Panc1 (cell line): ENCODE results near the gene KCNMA1.

Experiments
- POLR2AphosphoS5 ChIP-seq: IDR thresholded peaks from 2 replicates; pipeline ENCODE4 v1.6.1; 2012; ENCODE audit warnings: mild to moderate bottlenecking, low read depth, low read length, moderate library complexity
- TF ChIP-seq, protein P1 (sequence below): fragments of 450-650 bp; IDR thresholded peaks from 2 replicates; pipeline ENCODE4 v1.5.1; 2017; ENCODE audit warnings: mild to moderate bottlenecking

DNA sequence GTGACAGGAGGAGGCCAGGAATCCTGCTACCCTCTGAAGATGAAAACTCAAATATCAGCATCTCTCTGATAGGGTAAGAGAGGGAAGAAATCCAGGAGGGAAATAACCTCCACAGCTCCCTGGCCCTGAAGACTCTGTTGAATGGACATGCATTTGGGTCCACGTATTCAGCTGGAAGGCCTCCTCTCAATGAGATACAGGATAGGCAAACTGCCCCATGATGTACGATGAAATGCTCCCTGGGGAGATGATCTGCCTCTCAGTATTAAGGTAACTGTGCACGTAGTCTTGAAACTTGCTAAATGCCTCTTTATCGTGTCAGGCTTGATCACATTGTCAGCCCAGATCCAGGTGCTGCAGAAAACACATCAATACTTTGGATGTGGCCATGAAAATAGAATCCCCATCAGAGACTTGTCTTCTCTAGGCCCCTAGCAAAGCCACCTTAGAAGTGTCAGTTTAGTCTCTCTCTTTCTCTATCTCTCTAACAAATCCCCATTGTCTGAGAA is 384.0 kb downstream of the KCNMA1 start:
- TF ChIP-seq, protein P1, sequence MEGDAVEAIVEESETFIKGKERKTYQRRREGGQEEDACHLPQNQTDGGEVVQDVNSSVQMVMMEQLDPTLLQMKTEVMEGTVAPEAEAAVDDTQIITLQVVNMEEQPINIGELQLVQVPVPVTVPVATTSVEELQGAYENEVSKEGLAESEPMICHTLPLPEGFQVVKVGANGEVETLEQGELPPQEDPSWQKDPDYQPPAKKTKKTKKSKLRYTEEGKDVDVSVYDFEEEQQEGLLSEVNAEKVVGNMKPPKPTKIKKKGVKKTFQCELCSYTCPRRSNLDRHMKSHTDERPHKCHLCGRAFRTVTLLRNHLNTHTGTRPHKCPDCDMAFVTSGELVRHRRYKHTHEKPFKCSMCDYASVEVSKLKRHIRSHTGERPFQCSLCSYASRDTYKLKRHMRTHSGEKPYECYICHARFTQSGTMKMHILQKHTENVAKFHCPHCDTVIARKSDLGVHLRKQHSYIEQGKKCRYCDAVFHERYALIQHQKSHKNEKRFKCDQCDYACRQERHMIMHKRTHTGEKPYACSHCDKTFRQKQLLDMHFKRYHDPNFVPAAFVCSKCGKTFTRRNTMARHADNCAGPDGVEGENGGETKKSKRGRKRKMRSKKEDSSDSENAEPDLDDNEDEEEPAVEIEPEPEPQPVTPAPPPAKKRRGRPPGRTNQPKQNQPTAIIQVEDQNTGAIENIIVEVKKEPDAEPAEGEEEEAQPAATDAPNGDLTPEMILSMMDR, result no peak
- TF ChIP-seq POLR2AphosphoS5, result no peak
